H1 (cell line): ENCODE data around the gene HAGH. TPM values are rescaled to one million over a fixed set of nuclear protein-coding genes. Genes with fewer than 3 reads are reported as not detected.

Experiments used
- CTCF ChIA-PET: fragments of 300-600 bp; sonication (Branson Sonifier 250); formaldehyde crosslinking; loops from one replicate; lab custom pipeline; 2021; ENCODE audit not compliant: partially characterized antibody; lab: Charles Lee
- POLR2A ChIA-PET: fragments of 300-600 bp; sonication (Branson Sonifier 250); formaldehyde crosslinking; loops from one replicate; lab custom pipeline; 2021; ENCODE audit warnings: inconsistent platforms; ENCODE audit not compliant: partially characterized antibody; lab: Charles Lee
- DNase-seq, 2 experiments: peaks; one replicate each; pipeline versions ENCODE4 v3.0.0 to v3.0.0-alpha.2; 2010 to 2022; ENCODE audit warnings: low spot score in 2 of 2, low read depth in 1 of 2, mixed read lengths in 1 of 2
- FAIRE-seq: peaks from 2 replicates; lab custom pipeline; 2011; peaks lifted over from hg19 to GRCh38; lab: Jason Lieb, UNC
- H2AFZ ChIP-seq: 2 replicates; pipeline ENCODE4 v1.8.1; 2012; ENCODE audit warnings: low read length, inconsistent platforms
- H2AK5ac ChIP-seq: 2 replicates; pipeline ENCODE4 v1.6.1; 2013; ENCODE audit warnings: low read depth, low read length
- H2BK120ac ChIP-seq: replicated peaks from 2 replicates; pipeline ENCODE3; 2013; ENCODE audit warnings: low read depth, low read length, inconsistent platforms
- H2BK12ac ChIP-seq: 2 replicates; pipeline ENCODE4 v1.6.1; 2013; ENCODE audit warnings: low read depth, low read length
- H2BK15ac ChIP-seq: 2 replicates; pipeline ENCODE4 v1.6.1; 2013; ENCODE audit warnings: low read length
- H2BK20ac ChIP-seq: 2 replicates; pipeline ENCODE4 v1.6.1; 2013; ENCODE audit warnings: low read length
- H2BK5ac ChIP-seq: 2 replicates; pipeline ENCODE4 v1.6.1; 2013; ENCODE audit warnings: low read depth, low read length
- H3K14ac ChIP-seq: 2 replicates; pipeline ENCODE4 v1.6.1; 2013; ENCODE audit warnings: inconsistent platforms; ENCODE audit not compliant: insufficient read length
- H3K18ac ChIP-seq: 2 replicates; pipeline ENCODE4 v1.6.1; 2013; ENCODE audit warnings: low read length; ENCODE audit errors: extremely low read depth
- H3K23ac ChIP-seq: 2 replicates; pipeline ENCODE4 v1.6.1; 2013; ENCODE audit warnings: inconsistent platforms; ENCODE audit not compliant: insufficient read length
- H3K23me2 ChIP-seq: 2 replicates; pipeline ENCODE4 v1.6.1; 2013; ENCODE audit warnings: low read depth, low read length
- H3K27ac ChIP-seq: 2 replicates; pipeline ENCODE4 v1.6.1; 2011; ENCODE audit warnings: low read depth, low read length, inconsistent platforms
- H3K27me3 ChIP-seq, 4 experiments: replicated peaks in 1 of 4; 1 replicate in 1 of 4; 2 replicates in 3 of 4; pipeline versions ENCODE4 v1.6.1 to v1.8.1; 2011 to 2013; ENCODE audit warnings: low read length in 3 of 4, mild to moderate bottlenecking in 3 of 4, inconsistent platforms in 2 of 4, mixed read lengths in 2 of 4, moderate library complexity in 1 of 4; ENCODE audit not compliant: control insufficient read depth in 3 of 4, insufficient read depth in 3 of 4; ENCODE audit errors: extremely low read depth in 1 of 4
- H3K36me3 ChIP-seq, 4 experiments: 2 replicates each; pipeline versions ENCODE4 v1.6.1 to v1.8.1; 2011 to 2013; ENCODE audit warnings: mild to moderate bottlenecking in 4 of 4, low read length in 3 of 4, moderate library complexity in 2 of 4, control low read depth in 1 of 4, inconsistent platforms in 1 of 4; ENCODE audit not compliant: insufficient read depth in 4 of 4, control insufficient read depth in 2 of 4
- H3K4ac ChIP-seq: replicated peaks from 2 replicates; pipeline ENCODE3; 2013; ENCODE audit warnings: low read length, low read depth, mixed read lengths, inconsistent platforms; ENCODE audit not compliant: insufficient read length
- H3K4me1 ChIP-seq, 4 experiments: replicated peaks in 1 of 4; 1 replicate in 1 of 4; 2 replicates in 3 of 4; pipeline versions ENCODE4 v1.6.1 to v1.8.1; 2011 to 2013; ENCODE audit warnings: low read length in 3 of 4, inconsistent platforms in 2 of 4, mixed read lengths in 1 of 4; ENCODE audit not compliant: insufficient read depth in 4 of 4, control insufficient read depth in 3 of 4
- H3K4me2 ChIP-seq, 2 experiments: 2 replicates each; pipeline versions ENCODE4 v1.6.1 to v1.8.1; 2011 to 2013; ENCODE audit warnings: low read depth in 2 of 2, low read length in 2 of 2, control low read depth in 1 of 2, inconsistent platforms in 1 of 2, mild to moderate bottlenecking in 1 of 2; ENCODE audit not compliant: insufficient read depth in 1 of 2
- H3K4me3 ChIP-seq, 4 experiments: fragments of 200-600, 300-600 bp in 1 of 4; sonication (generic), shearing (Covaris generic), sonication (Bioruptor Twin) in 1 of 4; 2 replicates each; pipeline versions ENCODE4 v1.5.1 to v1.8.1; 2011 to 2016; ENCODE audit warnings: low read length in 4 of 4, low read depth in 3 of 4, control low read depth in 2 of 4, inconsistent platforms in 2 of 4, mild to moderate bottlenecking in 2 of 4, mixed read lengths in 1 of 4, moderate library complexity in 1 of 4; ENCODE audit not compliant: insufficient read depth in 2 of 4; ENCODE audit errors: extremely low read depth in 1 of 4
- H3K56ac ChIP-seq: replicated peaks from 2 replicates; pipeline ENCODE3; 2013; ENCODE audit warnings: low read depth, mild to moderate bottlenecking, mixed read lengths, low read length, inconsistent platforms; ENCODE audit not compliant: insufficient read length
- H3K79me1 ChIP-seq: 2 replicates; pipeline ENCODE4 v1.6.1; 2013; ENCODE audit warnings: low read depth, low read length, control low read depth
- H3K79me2 ChIP-seq, 2 experiments: 2 replicates each; pipeline versions ENCODE4 v1.6.1 to v1.8.1; 2012 to 2013; ENCODE audit warnings: low read length in 2 of 2, mild to moderate bottlenecking in 2 of 2, inconsistent platforms in 1 of 2; ENCODE audit not compliant: insufficient read depth in 2 of 2, control insufficient read depth in 1 of 2
- H3K9ac ChIP-seq, 4 experiments: replicated peaks in 1 of 4; 1 replicate in 1 of 4; 2 replicates in 3 of 4; pipeline versions ENCODE4 v1.6.1 to v1.8.1; 2011 to 2013; ENCODE audit warnings: low read depth in 3 of 4, low read length in 3 of 4, control low read depth in 2 of 4, mild to moderate bottlenecking in 2 of 4, moderate library complexity in 2 of 4, inconsistent platforms in 1 of 4; ENCODE audit errors: extremely low read depth in 1 of 4
- H3K9me3 ChIP-seq, 2 experiments: 2 replicates each; pipeline versions ENCODE4 v1.6.1 to v1.8.1; 2012 to 2013; ENCODE audit warnings: mild to moderate bottlenecking in 2 of 2, moderate library complexity in 2 of 2, control low read depth in 1 of 2, inconsistent platforms in 1 of 2, low read depth in 1 of 2, low read length in 1 of 2, mixed read lengths in 1 of 2; ENCODE audit not compliant: insufficient read depth in 2 of 2
- H4K20me1 ChIP-seq, 2 experiments: replicated peaks in 1 of 2; 2 replicates each; pipeline versions ENCODE3 to v1.8.1; 2011 to 2013; ENCODE audit warnings: inconsistent platforms in 2 of 2, low read length in 2 of 2, mild to moderate bottlenecking in 1 of 2; ENCODE audit not compliant: insufficient read depth in 2 of 2, control insufficient read depth in 1 of 2
- H4K5ac ChIP-seq: 2 replicates; pipeline ENCODE4 v1.6.1; 2013; ENCODE audit warnings: low read length, low read depth, mixed read lengths, inconsistent platforms; ENCODE audit not compliant: insufficient read length
- H4K8ac ChIP-seq: 2 replicates; pipeline ENCODE4 v1.8.0; 2013; ENCODE audit warnings: mild to moderate bottlenecking, moderate library complexity, low read length, inconsistent platforms; ENCODE audit not compliant: insufficient read depth; ENCODE audit errors: extremely low read depth
- H4K91ac ChIP-seq: replicated peaks from 2 replicates; pipeline ENCODE3; 2013; ENCODE audit warnings: low read length, mixed read lengths, inconsistent platforms; ENCODE audit not compliant: insufficient read length
- RAD21 ChIP-seq, 2 experiments: IDR thresholded peaks in 1 of 2; conservative IDR thresholded peaks in 1 of 2; 2 replicates each; pipeline ENCODE4 v1.6.1; 2011; ENCODE audit warnings: low read depth in 2 of 2, low read length in 2 of 2, improper control_type of control experiment in 1 of 2, inconsistent platforms in 1 of 2, mild to moderate bottlenecking in 1 of 2, moderate library complexity in 1 of 2
- SAP30 ChIP-seq: fragments of 300-600 bp; sonication (generic); IDR thresholded peaks from 2 replicates; pipeline ENCODE4 v1.7.1; 2012; ENCODE audit warnings: low read length, moderate library complexity, mild to moderate bottlenecking, inconsistent platforms; ENCODE audit not compliant: insufficient read depth, insufficient replicate concordance
- SRF ChIP-seq: IDR thresholded peaks from 2 replicates; pipeline ENCODE4 v1.6.1; 2011; ENCODE audit warnings: mild to moderate bottlenecking, low read depth, low read length, moderate library complexity
- ZNF274 ChIP-seq: IDR thresholded peaks from 2 replicates; pipeline ENCODE4 v1.7.0; 2012; ENCODE audit warnings: low read length, borderline replicate concordance; ENCODE audit errors: extremely low read depth
- WGBS, 2 experiments: shearing (Covaris generic) in 1 of 2; methylation state at CpG; one replicate each; pipeline versions ENCODE4 v1.1.6 to v1.1.7; 2013 to 2015; ENCODE audit warnings: low lambda C conversion rate in 2 of 2, mixed read lengths in 2 of 2, inconsistent platforms in 1 of 2, low coverage in 1 of 2, missing lambda C conversion rate in 1 of 2; ENCODE audit not compliant: insufficient replicate concordance in 2 of 2, insufficient coverage in 1 of 2, insufficient read length in 1 of 2; ENCODE audit errors: extremely low coverage in 1 of 2, missing lambda C conversion rate in 1 of 2; 5-methylcytosine and 5-hydroxymethylcytosine counted together
- polyA plus RNA-seq, 7 experiments: library from polyadenylated mRNA; depleted of rRNA in 3 of 7; stranded (reverse) in 5 of 7; unstranded in 2 of 7; fragments of >200 nt in 5 of 7; fragments of 200-250 nt in 2 of 7; gene quantifications; 1 replicate in 5 of 7; 2 replicates in 1 of 7; 4 replicates in 1 of 7; pipeline versions ENCODE4 v1.2.1 to v1.2.3, GENCODE V29; 2011 to 2013; ENCODE audit warnings: missing spikeins in 2 of 7, mixed read lengths in 2 of 7
- total RNA-seq: library from RNA; stranded (reverse); fragmentation: NEBNext Ultra II Directional; extraction: Animal tissue kit (Norgen Biotek cat#: 25700); gene quantifications from 2 replicates; pipeline ENCODE4 v1.2.1, GENCODE V29; 2021

HAGH gene
- total and polyA plus RNA-seq, 2 of the 8 experiments (the other 6 are each of a cell fraction or from before 2014, with no cell fraction given): 28.7 to 40.6 TPM

DNA sequence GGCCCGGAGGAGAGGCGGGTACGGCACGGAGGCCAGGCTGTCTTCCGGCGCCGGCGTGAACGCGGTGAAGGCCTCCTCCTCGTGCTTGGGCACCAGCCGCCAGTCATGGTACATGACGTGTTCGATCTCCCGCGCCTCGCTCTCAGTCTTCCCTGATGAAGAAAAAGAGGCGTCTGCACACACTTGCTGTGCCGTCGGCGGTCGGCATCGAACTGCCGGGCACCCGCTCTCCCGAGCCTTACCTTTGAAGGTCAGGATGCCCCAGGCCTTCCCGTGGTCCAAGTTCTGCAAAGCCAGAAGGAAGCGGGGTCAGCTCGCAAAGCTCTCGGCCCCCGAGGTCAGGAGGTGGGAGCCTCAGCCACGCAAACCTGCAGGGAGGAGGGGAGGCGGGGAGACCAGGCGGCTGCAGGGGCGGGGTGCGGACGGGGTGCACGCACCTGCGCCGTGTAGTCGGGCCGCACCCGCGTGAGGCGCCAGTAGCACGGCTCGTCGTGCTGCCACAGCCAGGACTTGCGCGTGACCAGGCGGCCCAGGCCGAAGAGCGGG is 54.2 kb downstream of the HAGH start, which contains the start of gene EME2:
TSS of gene EME2 (plus strand) at position 449 of the 546 bp plus-strand sequence. CDS start 418 bp downstream, outside the sequence.
- H3K4ac ChIP-seq: peak within 1 kb of the TSS; percentile 90
- H3K23ac ChIP-seq: no peak within 1 kb of the TSS
- H2AFZ ChIP-seq: no peak within 1 kb of the TSS; the same call in 1 of the 2 replicates
- ChIA-PET POLR2A (interaction anchor here (0.7 to 13.5 kb wide), 20 partner anchors 7 to 383 kb away, joined by 3 to 246 read pairs (median 5); partner anchors contain the start of genes FAHD1, HAGH, IGFALS and JPT2), CTCF (interaction anchor here (0.6 to 2.7 kb wide), 8 partner anchors 7 to 509 kb away, joined by 3 to 13 read pairs (median 4); partner anchors contain the start of genes IGFALS, MAPK8IP3, NUBP2 and SPSB3)
- H3K56ac ChIP-seq: peak within 1 kb of the TSS; percentile 73
- peaks cover 0 to 12% (median 10%) of the 10 kb centered on the region in 4 experiments; a peak in 5 of 7 replicates for H3K4me1 ChIP-seq
- H2BK15ac ChIP-seq: peak within 1 kb of the TSS; percentile 72; the same call in 1 of the 2 replicates
- peak within 1 kb of the TSS; percentile 27; the same call in 1 of the 2 replicates for H2AK5ac ChIP-seq
- H3K27me3 ChIP-seq: no peaks in the 10 kb centered on the region
- WGBS, 2 experiments: 4% methylated on average over 47 of the region's 53 CpGs; no CpG with 5 or more reads in 1 of the 2 experiments
- peak within 1 kb of the TSS; percentile 88 for H2BK5ac ChIP-seq
- H3K79me1 ChIP-seq: peaks cover 4% of the 10 kb centered on the region
- peak within 1 kb of the TSS; percentile 81 for H4K5ac ChIP-seq
- peaks cover 17% of the 10 kb centered on the region for H3K23me2 ChIP-seq
- peaks cover 2 to 31% (median 8%) of the 10 kb centered on the region in 4 experiments; a peak in 6 of 8 replicates for H3K36me3 ChIP-seq
- peak within 1 kb of the TSS; percentile 69 to 94 (median 89) for H3K9ac ChIP-seq
- H3K27ac ChIP-seq: peak within 1 kb of the TSS; percentile 62
- peak within 1 kb of the TSS; percentile 4; the same call in 1 of the 2 replicates for H2BK12ac ChIP-seq
- H3K79me2 ChIP-seq: peaks cover 0 to 15% of the 10 kb centered on the region in 2 experiments; a peak in 1 of 4 replicates
- peaks cover 0 to 19% of the 10 kb centered on the region in 2 experiments for H4K20me1 ChIP-seq
- H3K18ac ChIP-seq: peak within 1 kb of the TSS; percentile 90
- H3K14ac ChIP-seq: no peak within 1 kb of the TSS
- no peak for FAIRE-seq
- DNase-seq: no peak
- no peaks in the 10 kb centered on the region for H3K9me3 ChIP-seq
- peak within 1 kb of the TSS; percentile 85 for H4K91ac ChIP-seq
- no peak within 1 kb of the TSS for H2BK20ac ChIP-seq
- H4K8ac ChIP-seq: peak within 1 kb of the TSS; percentile 94
- peak within 1 kb of the TSS; percentile 82 to 91 (median 82) for H3K4me3 ChIP-seq
- H3K4me2 ChIP-seq: peak within 1 kb of the TSS; percentile 71 to 92
- no peak within 1 kb of the TSS for H2BK120ac ChIP-seq
- TF ChIP-seq RAD21 (IDR thresholded peaks at IDR 0.05 in 1 of 2, conservative IDR thresholded peaks at IDR 0.05 in 1 of 2; ENCODE audit: low read depth in 2 of 2, low read length in 2 of 2): no peak
- TF ChIP-seq ZNF274: no peak
- peak; percentile 10 for TF ChIP-seq SAP30
- TF ChIP-seq SRF: no peak
